HS-27A (cell line): ENCODE measurements around the gene ARGLU1.

Experiments used
- DNase-seq: peaks from one replicate; pipeline ENCODE4 v3.0.0-alpha.2; 2012; ENCODE audit warnings: low read depth, missing footprints

ARGLU1 gene

DNA sequence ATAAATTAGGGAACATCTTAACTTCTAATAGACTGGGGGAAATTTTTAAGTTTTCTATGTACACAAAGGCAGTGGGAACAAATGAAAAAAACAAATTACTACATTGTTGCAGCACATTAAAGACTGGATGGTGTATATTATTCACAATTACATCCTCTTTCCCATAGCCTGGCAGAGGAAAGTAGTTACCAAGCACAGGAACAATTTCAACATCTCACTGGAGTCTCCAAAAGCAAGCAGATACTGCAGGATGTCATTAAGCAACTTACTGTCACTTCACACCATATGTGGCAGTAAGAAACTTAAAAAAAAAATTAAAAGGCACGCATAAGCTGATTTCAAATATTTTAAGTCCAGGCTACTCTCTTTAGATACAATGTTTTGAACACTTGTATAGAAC lies 26.1 kb downstream of the ARGLU1 start:
- DNase-seq, result no peak

DNA sequence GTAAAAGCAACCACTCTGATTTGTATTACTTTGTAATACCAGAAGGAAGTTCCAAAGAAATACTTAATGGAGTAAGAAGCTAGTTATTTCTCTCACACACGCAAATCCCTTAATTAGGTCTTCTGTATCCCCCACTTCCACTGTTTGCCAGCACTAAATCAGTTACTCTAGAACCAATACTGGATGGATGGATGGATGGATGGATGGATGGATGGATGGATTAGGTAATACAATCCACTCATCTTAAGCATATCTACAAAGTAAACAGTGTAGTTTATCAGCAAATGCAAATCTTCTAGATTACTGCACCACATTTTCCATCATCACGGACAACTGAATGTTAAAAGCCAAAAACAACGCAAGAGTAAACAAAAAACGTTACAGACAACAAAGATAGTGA lies 27.3 kb downstream of the ARGLU1 start:
- no peak for DNase-seq

DNA sequence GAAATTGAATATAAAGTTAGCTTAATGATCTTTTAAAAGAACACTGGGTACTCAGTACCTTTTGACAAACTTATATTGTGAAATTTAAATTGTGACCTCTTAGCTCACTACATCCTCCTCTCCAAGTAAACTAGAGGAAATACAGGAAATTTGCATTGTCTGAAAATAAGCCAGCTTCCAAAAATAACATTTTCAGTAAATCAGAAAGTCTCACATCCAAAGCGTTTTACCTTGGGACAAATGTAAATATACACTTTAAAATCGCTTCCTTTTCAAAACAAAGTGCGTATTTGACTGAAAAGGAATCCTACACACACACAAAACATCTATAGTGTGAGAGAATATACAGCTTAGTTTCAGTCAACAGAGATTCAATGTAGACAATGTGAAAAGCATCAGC lies 30.4 kb downstream of the ARGLU1 start:
- DNase-seq, result no peak

GRCh38 chr13:106536244-106537034 lies 31.5 kb downstream of the ARGLU1 start:
- DNase-seq, result no peak

DNA sequence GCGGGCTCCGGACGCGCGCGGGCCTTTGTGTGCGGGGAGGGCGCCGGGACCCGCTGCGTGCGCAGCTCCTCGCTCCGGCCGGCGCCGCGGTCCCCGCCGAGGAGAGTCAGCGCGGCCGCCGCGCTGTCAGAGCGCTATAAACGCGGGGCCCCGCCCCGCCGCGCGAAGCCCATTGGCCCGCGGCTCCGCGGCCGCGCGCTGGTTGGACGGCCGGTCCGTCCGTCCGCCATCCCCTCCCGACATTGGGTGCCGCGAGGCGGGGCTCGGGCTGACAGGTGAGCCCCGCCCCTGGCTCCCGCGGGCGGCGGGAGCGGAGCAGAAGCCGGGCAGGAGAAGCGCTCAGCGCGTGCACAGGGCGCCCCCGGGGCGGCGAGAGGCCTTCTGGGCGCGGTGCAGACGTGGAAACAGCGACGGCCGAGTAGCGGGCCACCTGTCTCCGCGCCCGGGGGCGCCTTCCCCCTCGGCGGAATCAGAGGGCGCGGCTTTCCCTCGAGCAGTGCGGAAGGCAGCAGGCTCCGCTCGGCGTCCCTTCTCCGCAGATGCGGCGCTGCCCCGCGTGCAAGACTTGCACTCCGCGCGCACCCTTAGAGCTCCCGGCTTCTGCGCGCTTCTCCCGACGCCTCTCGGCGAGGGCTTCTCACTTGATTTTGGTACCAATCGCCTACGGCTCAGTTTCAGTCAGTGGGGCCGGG lies 32.2 kb downstream of the ARGLU1 start, which contains the start of gene EFNB2:
Gene EFNB2 (minus strand): TSS at position 111 of the 692 bp plus-strand sequence. CDS start 698 bp downstream, outside the sequence.
- no peak for DNase-seq

- DNase-seq, result no peak
Measured at GRCh38 chr13:106534639-106535551, 33.0 kb downstream of the ARGLU1 start.

GRCh38 chr13:106533943-106534638 lies 33.8 kb downstream of the ARGLU1 start:
- no peak for DNase-seq

DNA sequence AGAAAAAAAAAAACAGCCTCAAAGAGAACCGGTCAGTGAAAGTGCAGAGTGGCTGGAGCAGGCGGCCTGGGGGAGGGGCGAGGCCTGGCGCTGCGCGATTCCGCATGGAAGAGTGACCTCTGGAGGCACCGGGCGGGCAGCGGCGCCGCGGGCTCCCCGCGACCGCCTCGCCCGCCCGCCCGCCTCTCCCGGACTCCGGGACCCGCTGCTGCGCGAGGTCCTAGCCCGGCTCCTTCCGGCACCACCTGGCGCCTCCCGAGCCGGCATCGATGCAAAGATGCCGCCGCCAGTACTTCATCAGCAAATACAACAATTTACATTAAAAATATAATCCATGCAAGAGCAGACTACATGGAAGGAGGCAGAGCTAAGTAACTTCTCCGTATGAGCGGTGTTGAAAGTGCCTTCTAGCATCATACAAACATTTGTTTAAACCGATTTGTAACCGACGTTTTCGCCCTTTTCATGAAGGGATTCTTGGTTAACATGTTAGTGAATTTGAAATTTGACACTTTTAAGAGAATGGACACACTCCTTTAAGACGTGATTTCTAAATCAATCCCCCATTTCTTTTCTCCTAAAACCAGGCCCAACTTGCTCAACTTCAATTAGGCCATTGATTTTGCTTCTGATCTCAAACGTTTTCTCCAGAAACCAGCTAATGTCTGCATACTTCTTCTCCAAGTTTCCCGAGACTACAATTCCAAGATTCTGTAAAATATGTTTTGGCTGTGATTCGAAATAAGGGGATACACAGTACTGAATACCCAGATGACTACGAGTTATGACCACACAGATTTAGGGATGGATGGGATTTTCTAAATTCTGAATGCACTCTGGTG lies 34.6 kb downstream of the ARGLU1 start:
- DNase-seq, result no peak

GRCh38 chr13:106532111-106532929 lies 35.6 kb downstream of the ARGLU1 start:
- DNase-seq, result no peak

GRCh38 chr13:106530980-106531481 lies 36.9 kb downstream of the ARGLU1 start:
- DNase-seq, result no peak

GRCh38 chr13:106530171-106530851 lies 37.6 kb downstream of the ARGLU1 start:
- no peak for DNase-seq

DNA sequence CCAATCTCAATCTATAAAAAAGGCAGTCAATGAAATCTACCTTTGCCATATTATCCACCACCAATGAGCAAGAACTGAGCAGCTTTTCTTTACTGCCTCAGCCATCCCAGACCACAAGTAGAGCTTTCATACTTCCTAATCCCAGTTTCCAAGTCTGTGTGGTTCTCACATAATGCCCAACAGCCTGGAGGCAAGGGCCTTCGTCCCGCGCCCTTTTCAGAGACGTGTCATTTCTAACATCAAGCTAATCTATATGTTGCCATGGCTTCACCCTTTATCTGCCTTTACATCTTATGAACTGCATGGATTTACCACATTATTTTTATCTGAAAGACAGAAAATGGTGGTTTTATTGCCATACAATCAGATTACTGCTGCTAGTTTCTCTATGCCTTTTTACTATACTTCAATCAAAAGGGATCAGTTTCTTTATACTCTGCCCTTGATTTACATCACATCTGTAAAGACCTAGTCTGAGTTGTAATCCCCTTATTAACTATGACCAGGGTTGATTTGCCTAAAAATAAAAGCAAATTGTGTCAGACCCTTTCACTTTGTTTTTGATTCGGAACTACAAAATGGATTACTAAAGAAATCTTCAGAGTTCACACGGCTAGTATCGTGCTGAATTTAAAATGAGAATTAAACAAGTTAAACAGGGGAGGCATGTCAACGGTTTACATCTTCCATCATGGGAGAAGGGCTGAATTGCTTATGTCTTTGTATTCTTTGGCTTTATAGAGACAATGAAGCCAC lies 38.3 kb downstream of the ARGLU1 start:
- DNase-seq, result no peak

DNA sequence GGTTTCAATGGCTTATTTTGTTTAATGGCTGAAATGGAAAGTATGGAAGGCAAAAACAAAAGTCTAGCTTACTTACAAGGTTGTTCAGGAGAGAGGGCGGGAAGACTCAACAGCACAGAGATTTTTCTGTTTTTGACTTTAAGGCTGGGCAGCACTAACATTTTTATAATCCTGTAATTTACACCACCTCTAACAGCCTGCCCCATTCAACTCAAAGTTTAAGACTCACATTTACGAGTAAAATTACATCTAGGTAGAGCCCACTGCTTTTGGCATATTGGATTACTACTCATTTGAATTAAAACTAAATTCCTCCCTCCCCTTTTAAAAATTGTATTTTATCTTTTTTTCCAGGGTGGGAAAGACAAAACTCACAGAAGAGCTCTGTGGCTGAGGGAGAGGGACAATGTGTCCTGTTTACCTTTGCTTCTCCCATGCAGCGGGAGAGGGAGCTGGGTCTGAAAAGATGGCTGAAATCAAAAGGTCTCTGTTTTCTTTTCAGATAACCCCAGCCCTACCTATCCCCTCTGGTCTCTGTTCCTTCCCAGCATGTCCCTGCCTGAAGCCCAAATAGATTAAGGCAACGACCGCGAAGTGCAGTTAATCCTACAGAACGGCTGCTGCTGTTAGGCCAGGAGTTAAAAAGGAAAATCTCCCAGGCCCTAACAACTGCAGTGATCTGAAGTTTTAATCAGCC lies 39.1 kb downstream of the ARGLU1 start:
- DNase-seq, result no peak

GRCh38 chr13:106527826-106528225 lies 40.1 kb downstream of the ARGLU1 start:
- no peak for DNase-seq

GRCh38 chr13:106527445-106527801 lies 40.5 kb downstream of the ARGLU1 start:
- DNase-seq, result no peak

DNA sequence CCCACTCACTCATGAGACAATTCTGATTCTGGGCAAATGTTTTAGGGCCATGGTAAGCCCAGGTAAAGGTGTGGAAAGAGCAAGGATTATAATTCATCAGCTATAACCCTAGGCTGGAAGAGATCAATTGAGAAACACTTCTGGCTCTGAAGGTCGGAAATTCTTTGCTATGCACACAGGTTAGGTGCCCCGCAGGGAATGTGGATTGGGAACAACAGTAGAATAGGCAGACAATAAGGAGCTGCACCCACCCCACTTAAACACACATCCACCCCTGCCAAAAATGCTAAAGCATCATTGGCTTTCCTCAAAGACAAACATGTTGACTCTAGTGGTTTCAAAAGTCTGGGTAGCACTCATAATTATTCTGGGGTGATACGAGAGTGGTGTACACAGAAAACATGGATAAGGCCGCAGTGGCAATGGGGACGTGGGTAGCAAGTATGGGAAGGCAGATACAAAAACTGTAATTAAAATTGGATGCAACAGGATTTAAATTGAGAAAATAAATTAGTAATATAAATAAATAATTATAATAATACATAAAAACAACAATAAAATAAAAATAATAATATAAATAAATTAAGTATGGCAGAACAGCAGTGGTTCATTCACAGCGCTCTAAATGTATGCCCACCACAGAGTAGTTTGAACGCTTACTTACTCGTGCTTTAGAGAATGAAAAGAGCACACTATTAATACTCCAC lies 41.0 kb downstream of the ARGLU1 start:
- no peak for DNase-seq

GRCh38 chr13:106525865-106526264 lies 42.1 kb downstream of the ARGLU1 start:
- no peak for DNase-seq
